Measurements from ENCODE around the gene SIGLEC11.

The SIGLEC11 gene

GRCh38 chr19:49907745-49908446 lies 53.1 kb downstream of the SIGLEC11 start:
- in situ Hi-C loops (cut with HindIII; ENCODE audit: low sequenced_read_pairs) = no loop called here

GRCh38 chr19:49906879-49907564 lies 54.0 kb downstream of the SIGLEC11 start:
- in situ Hi-C loops (cut with HindIII; ENCODE audit: low sequenced_read_pairs) = no loop called here

DNA sequence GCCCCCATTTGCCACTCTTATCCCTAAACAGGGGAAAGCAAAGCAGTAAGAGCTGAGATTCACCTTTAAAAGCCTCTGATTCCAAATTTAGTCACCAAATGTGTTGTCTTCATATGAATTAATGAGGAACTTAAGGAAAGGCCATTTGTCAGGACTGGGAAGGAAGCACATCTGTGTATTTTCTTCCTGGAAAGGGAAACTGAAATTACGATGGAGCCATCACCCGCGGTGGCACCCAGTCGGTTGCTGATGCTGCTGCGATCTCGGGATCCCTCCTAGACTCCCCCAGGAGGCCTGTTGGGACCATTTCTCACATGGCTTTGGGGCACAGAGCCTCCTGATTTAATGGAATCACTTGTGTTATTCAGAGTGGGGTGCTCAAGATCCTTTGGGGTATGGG lies 56.8 kb downstream of the SIGLEC11 start:
- in situ Hi-C loops (cut with HindIII; ENCODE audit: low sequenced_read_pairs) = no loop called here

All from DLD1 (cell line).